OCI-LY1 (cell line): Measurements from ENCODE around the gene TMEM234.

Source experiments
- EZH2 ChIP-seq: fragments of 200-600 bp; sonication (generic), shearing (Covaris generic); IDR thresholded peaks from 2 replicates; pipeline ENCODE4 v1.8.0; 2017; ENCODE audit warnings: borderline replicate concordance, mixed run types, mild to moderate bottlenecking, antibody characterized with exemption, low read length, moderate library complexity, mixed read lengths
- TF ChIP-seq, protein P1 (sequence below): fragments of 200-600 bp; sonication (generic), shearing (Covaris generic); IDR thresholded peaks from 2 replicates; pipeline ENCODE4 v1.5.1; 2017; ENCODE audit warnings: mild to moderate bottlenecking, antibody characterized with exemption, low read length, moderate library complexity, mixed read lengths

DNA sequence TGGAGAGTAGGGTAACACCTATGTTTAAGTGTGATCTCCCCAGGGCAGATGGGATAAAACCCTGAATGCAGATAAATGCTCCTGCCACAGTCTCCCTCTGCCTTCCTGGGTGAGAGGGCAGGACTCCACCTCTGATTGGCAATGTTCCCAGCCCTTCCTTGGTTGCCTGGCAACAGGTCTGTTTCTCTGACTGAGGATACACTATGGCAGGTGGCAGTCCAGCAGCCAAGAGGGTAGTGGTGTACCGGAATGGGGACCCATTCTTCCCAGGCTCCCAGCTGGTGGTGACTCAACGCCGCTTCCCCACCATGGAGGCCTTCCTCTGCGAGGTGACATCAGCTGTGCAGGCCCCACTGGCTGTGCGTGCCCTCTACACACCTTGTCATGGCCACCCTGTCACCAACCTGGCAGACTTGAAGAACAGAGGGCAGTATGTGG, 13.2 kb downstream of the TMEM234 start, which contains the start of gene DCDC2B:
- TF ChIP-seq, protein P1, sequence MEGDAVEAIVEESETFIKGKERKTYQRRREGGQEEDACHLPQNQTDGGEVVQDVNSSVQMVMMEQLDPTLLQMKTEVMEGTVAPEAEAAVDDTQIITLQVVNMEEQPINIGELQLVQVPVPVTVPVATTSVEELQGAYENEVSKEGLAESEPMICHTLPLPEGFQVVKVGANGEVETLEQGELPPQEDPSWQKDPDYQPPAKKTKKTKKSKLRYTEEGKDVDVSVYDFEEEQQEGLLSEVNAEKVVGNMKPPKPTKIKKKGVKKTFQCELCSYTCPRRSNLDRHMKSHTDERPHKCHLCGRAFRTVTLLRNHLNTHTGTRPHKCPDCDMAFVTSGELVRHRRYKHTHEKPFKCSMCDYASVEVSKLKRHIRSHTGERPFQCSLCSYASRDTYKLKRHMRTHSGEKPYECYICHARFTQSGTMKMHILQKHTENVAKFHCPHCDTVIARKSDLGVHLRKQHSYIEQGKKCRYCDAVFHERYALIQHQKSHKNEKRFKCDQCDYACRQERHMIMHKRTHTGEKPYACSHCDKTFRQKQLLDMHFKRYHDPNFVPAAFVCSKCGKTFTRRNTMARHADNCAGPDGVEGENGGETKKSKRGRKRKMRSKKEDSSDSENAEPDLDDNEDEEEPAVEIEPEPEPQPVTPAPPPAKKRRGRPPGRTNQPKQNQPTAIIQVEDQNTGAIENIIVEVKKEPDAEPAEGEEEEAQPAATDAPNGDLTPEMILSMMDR: no peak
- no peak for TF ChIP-seq EZH2
